Neural cell (in vitro differentiated cells): ENCODE measurements around the gene PIP4K2C.

Experiments
- EZH2 ChIP-seq: fragments of 200-600, 300-800 bp; shearing (Covaris generic), sonication (generic); IDR thresholded peaks from 2 replicates; pipeline ENCODE4 v1.6.1; 2014; ENCODE audit warnings: antibody characterized with exemption, low read length, borderline replicate concordance, mild to moderate bottlenecking; ENCODE audit not compliant: insufficient read depth, poor library complexity, severe bottlenecking
- SMC3 ChIP-seq: fragments of 450-650 bp; conservative IDR thresholded peaks from 2 replicates; pipeline ENCODE4 v1.6.1; 2014; ENCODE audit warnings: antibody characterized with exemption, mild to moderate bottlenecking, moderate library complexity; ENCODE audit not compliant: poor library complexity
- TAF1 ChIP-seq: IDR thresholded peaks from 2 replicates; pipeline ENCODE4 v1.6.1; 2012; ENCODE audit warnings: low read depth
- TF ChIP-seq, protein P1 (sequence below): fragments of 450-650 bp; IDR thresholded peaks from 2 replicates; pipeline ENCODE4 v1.5.1; 2014; ENCODE audit warnings: antibody characterized with exemption, mild to moderate bottlenecking, moderate library complexity; ENCODE audit not compliant: poor library complexity, severe bottlenecking

DNA sequence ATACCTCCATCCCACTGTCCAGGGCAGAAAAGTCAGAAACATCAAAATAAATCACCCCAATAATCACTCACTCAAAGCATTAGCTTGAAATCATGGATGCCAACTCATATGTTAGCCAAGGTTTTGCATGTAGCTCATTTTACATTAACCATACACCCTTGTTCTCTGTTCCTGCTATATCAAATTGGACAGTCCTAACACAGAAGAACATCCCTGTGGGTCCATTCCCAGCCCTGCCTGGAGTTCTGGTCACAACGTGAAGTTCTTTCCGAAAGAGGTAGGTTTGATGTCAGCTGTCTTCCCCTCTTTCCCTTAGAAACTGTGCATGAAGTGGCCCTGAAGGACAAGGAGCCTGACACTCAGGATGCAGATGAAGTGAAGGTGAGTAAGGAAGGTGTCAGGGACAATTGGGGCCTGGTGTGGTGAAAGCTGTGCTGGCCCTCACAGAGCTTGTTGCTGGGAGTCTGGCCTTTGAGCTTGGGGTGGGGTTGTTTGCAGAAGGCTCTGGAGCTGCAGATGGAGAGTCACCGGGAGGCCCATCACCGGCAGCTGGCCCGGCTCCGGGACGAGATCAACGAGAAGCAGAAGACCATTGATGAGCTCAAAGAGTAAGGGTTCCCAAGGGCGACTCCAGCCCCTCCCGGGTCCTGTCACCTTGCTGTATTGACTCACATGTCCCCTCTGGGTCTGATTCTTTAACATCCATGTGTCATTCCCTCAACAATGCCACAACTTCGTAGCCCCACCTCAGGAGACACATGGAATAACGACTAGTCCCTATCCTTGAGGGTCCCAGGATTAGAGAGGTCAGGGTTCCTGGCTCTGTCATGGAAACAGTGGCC lies 15.0 kb upstream of the PIP4K2C start:
- TF ChIP-seq, protein P1, sequence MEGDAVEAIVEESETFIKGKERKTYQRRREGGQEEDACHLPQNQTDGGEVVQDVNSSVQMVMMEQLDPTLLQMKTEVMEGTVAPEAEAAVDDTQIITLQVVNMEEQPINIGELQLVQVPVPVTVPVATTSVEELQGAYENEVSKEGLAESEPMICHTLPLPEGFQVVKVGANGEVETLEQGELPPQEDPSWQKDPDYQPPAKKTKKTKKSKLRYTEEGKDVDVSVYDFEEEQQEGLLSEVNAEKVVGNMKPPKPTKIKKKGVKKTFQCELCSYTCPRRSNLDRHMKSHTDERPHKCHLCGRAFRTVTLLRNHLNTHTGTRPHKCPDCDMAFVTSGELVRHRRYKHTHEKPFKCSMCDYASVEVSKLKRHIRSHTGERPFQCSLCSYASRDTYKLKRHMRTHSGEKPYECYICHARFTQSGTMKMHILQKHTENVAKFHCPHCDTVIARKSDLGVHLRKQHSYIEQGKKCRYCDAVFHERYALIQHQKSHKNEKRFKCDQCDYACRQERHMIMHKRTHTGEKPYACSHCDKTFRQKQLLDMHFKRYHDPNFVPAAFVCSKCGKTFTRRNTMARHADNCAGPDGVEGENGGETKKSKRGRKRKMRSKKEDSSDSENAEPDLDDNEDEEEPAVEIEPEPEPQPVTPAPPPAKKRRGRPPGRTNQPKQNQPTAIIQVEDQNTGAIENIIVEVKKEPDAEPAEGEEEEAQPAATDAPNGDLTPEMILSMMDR = no peak
- TF ChIP-seq TAF1 (no peak), SMC3 (no peak), EZH2 (no peak)
